TTC549 (cell line): ENCODE data around the gene FASLG.
A peak's percentile ranks its signal among the peaks of the same experiment; 100 is the strongest.
"Not testable (repeated sequence)": the region's sequence is repeated elsewhere in the genome, so short reads cannot be mapped to it uniquely, and the experiment has no call there.

Experiments
- FAIRE-seq: peaks from 2 replicates; lab custom pipeline; 2012; peaks lifted over from hg19 to GRCh38; lab: Jason Lieb, UNC

The FASLG gene

GRCh38 chr1:172658871-172659453 lies at the start of gene FASLG:
Gene FASLG, plus strand, starts transcription at chr1:172659103. Its CDS starts 99 bp downstream, at chr1:172659202.
- no peak for FAIRE-seq

- peak; percentile 91 for FAIRE-seq
Observed at GRCh38 chr1:172609528-172609927, 49.4 kb upstream of the FASLG start.

- FAIRE-seq, result no peak
Observed at GRCh38 chr1:172612478-172612877, 46.4 kb upstream of the FASLG start.

- FAIRE-seq, result no peak
Observed at GRCh38 chr1:172613294-172613693, 45.6 kb upstream of the FASLG start.

- FAIRE-seq, result no peak
Observed at GRCh38 chr1:172616195-172616594, 42.7 kb upstream of the FASLG start.

- peak; percentile 60 for FAIRE-seq
Observed at GRCh38 chr1:172616636-172617035, 42.3 kb upstream of the FASLG start.

GRCh38 chr1:172620603-172621002 lies 38.3 kb upstream of the FASLG start:
- FAIRE-seq, result not testable (repeated sequence)

- FAIRE-seq, result no peak
Observed at GRCh38 chr1:172622541-172622940, 36.4 kb upstream of the FASLG start.

- FAIRE-seq, result no peak
Observed at GRCh38 chr1:172623748-172624147, 35.2 kb upstream of the FASLG start.

GRCh38 chr1:172626845-172627244 lies 32.1 kb upstream of the FASLG start:
- no peak for FAIRE-seq

GRCh38 chr1:172627702-172628101 lies 31.2 kb upstream of the FASLG start:
- no peak for FAIRE-seq

- FAIRE-seq, result no peak
Observed at GRCh38 chr1:172628401-172628800, 30.5 kb upstream of the FASLG start.

GRCh38 chr1:172629170-172629569 lies 29.7 kb upstream of the FASLG start:
- FAIRE-seq, result no peak

GRCh38 chr1:172629638-172630037 lies 29.3 kb upstream of the FASLG start:
- FAIRE-seq, result no peak

GRCh38 chr1:172630056-172630818 lies 28.7 kb upstream of the FASLG start:
- no peak for FAIRE-seq

GRCh38 chr1:172630868-172631267 lies 28.0 kb upstream of the FASLG start:
- no peak for FAIRE-seq

GRCh38 chr1:172637522-172637921 lies 21.4 kb upstream of the FASLG start:
- FAIRE-seq, result no peak

GRCh38 chr1:172638249-172638648 lies 20.7 kb upstream of the FASLG start:
- FAIRE-seq, result no peak

- no peak for FAIRE-seq
Observed at GRCh38 chr1:172638885-172639831, 19.7 kb upstream of the FASLG start.

- FAIRE-seq, result no peak
Observed at GRCh38 chr1:172640111-172640510, 18.8 kb upstream of the FASLG start.

- FAIRE-seq, result no peak
Observed at GRCh38 chr1:172641492-172641891, 17.4 kb upstream of the FASLG start.

- FAIRE-seq, result no peak
Observed at GRCh38 chr1:172642970-172643369, 15.9 kb upstream of the FASLG start.

GRCh38 chr1:172646653-172647052 lies 12.2 kb upstream of the FASLG start:
- FAIRE-seq, result no peak
